OCI-LY7 (cell line): Measurements from ENCODE around the gene HLA-DMB. TPM values are rescaled to one million over a fixed set of nuclear protein-coding genes. Genes with fewer than 3 reads are reported as not detected.

ENCODE experiments used
- BruUV-seq: library from RNA; stranded (reverse); fragments of 400-500 nt; replicated peaks from 2 replicates; lab custom pipeline; 2021; lab: Mats Ljungman, UMichigan
- CTCF ChIA-PET: fragments of 300-600 bp; sonication (Branson Sonifier 250); formaldehyde crosslinking; loops from one replicate; lab custom pipeline; 2022; ENCODE audit warnings: antibody characterized with exemption; ENCODE audit not compliant: unreplicated experiment; lab: Charles Lee
- POLR2A ChIA-PET: fragments of 300-600 bp; sonication (Branson Sonifier 250); formaldehyde crosslinking; loops from one replicate; lab custom pipeline; 2022; ENCODE audit warnings: antibody characterized with exemption; lab: Charles Lee
- DNase-seq: peaks from one replicate; pipeline ENCODE4 v3.0.0-alpha.2; 2015; ENCODE audit warnings: low spot score
- H2AFZ ChIP-seq: fragments of 200-600 bp; sonication (generic), shearing (Covaris generic); 2 replicates; pipeline ENCODE4 v1.6.1; 2014; ENCODE audit warnings: mild to moderate bottlenecking, antibody characterized with exemption, low read length, moderate library complexity
- H3K27ac ChIP-seq: fragments of 200-600 bp; sonication (generic); 2 replicates; pipeline ENCODE4 v1.5.1; 2014; ENCODE audit warnings: mixed run types, low read depth, mild to moderate bottlenecking, moderate library complexity, low read length, inconsistent platforms; ENCODE audit not compliant: poor library complexity, severe bottlenecking
- H3K36me3 ChIP-seq: fragments of 200-600 bp; sonication (generic); 2 replicates; pipeline ENCODE4 v1.6.1; 2014; ENCODE audit warnings: mild to moderate bottlenecking, antibody characterized with exemption, low read length, moderate library complexity, mixed read lengths; ENCODE audit not compliant: insufficient read depth
- H3K4me1 ChIP-seq: fragments of 200-600 bp; sonication (generic); 2 replicates; pipeline ENCODE4 v1.5.1; 2014; ENCODE audit warnings: mild to moderate bottlenecking, low read length; ENCODE audit not compliant: insufficient read depth, poor library complexity, severe bottlenecking
- H3K4me2 ChIP-seq: fragments of 200-600 bp; sonication (generic); 2 replicates; pipeline ENCODE4 v1.6.1; 2014; ENCODE audit warnings: mild to moderate bottlenecking, low read length
- H3K4me3 ChIP-seq: fragments of 200-600 bp; sonication (generic); 2 replicates; pipeline ENCODE4 v1.5.1; 2014; ENCODE audit warnings: mild to moderate bottlenecking, low read depth, low read length; ENCODE audit not compliant: poor library complexity, severe bottlenecking
- H3K79me2 ChIP-seq: fragments of 200-600 bp; sonication (generic); 2 replicates; pipeline ENCODE4 v1.6.1; 2016; ENCODE audit warnings: low read depth, mild to moderate bottlenecking, low read length, moderate library complexity, mixed read lengths; ENCODE audit not compliant: insufficient read depth
- H3K9me2 ChIP-seq: fragments of 200-600 bp; sonication (generic); 2 replicates; pipeline ENCODE4 v1.6.1; 2016; ENCODE audit warnings: mild to moderate bottlenecking, low read length, mixed read lengths; ENCODE audit not compliant: insufficient read depth
- H3K9me3 ChIP-seq: fragments of 200-600 bp; sonication (generic); 2 replicates; pipeline ENCODE4 v1.6.1; 2014; ENCODE audit warnings: mild to moderate bottlenecking, mixed run types, low read length, mixed read lengths
- H4K20me1 ChIP-seq: fragments of 200-600 bp; sonication (generic); 2 replicates; pipeline ENCODE4 v1.6.1; 2014; ENCODE audit warnings: mild to moderate bottlenecking, antibody characterized with exemption, low read length, moderate library complexity, mixed read lengths; ENCODE audit not compliant: insufficient read depth
- EZH2phosphoT487 ChIP-seq: fragments of 200-600 bp; sonication (generic); IDR thresholded peaks from 2 replicates; pipeline ENCODE4 v1.6.1; 2018; ENCODE audit warnings: low read depth, borderline replicate concordance, mild to moderate bottlenecking, mixed run types, antibody characterized with exemption, low read length, moderate library complexity, mixed read lengths
- intact Hi-C: fragments of 100-400 bp; cut with micrococcal nuclease; formaldehyde crosslinking; loops from one replicate; pipeline ENCODE4 v1.10.0; 2022; ENCODE audit not compliant: unreplicated experiment
- total RNA-seq, 2 experiments: library from RNA; depleted of rRNA in 1 of 2; stranded (reverse); fragments of >200 nt in 1 of 2; shearing (Covaris generic) in 1 of 2; gene quantifications; 2 replicates each; pipeline ENCODE4 v1.2.3, GENCODE V29; 2014 to 2022
- TF ChIP-seq, protein P1 (sequence below): fragments of 200-600 bp; sonication (generic); conservative IDR thresholded peaks from 2 replicates; pipeline ENCODE4 v1.5.1; 2014; ENCODE audit warnings: mild to moderate bottlenecking, antibody characterized with exemption, low read length, moderate library complexity, mixed read lengths

The HLA-DMB gene
- total RNA-seq, 2 experiments from 2014 or later = 78.5 to 85.1 TPM

GRCh38 chr6:32947552-32948465 is 7.0 kb upstream of the HLA-DMB start:
- intact Hi-C loops = loop anchor here (1.0 to 2.0 kb wide), 4 partner anchors 15 to 109 kb away; partner anchors contain the start of gene TAP2

GRCh38 chr6:32946893-32947292 is 6.1 kb upstream of the HLA-DMB start:
- Histone ChIP-seq H3K4me2 (peak overlapping the region; percentile 95), H3K9me3 (peaks cover 11% of the 10 kb centered on the region; the same call in 1 of the 2 replicates), H2AFZ (no peak overlapping the region), H4K20me1 (no peaks in the 10 kb centered on the region), H3K79me2 (peaks cover 72% of the 10 kb centered on the region), H3K4me1 (peaks cover 93% of the 10 kb centered on the region), H3K36me3 (peaks cover 46% of the 10 kb centered on the region), H3K27ac (peak overlapping the region; percentile 99), H3K9me2 (no peaks in the 10 kb centered on the region), H3K4me3 (peak overlapping the region; percentile 75)
- ChIA-PET POLR2A (interaction anchor here (0.5 to 2.3 kb wide), 4 partner anchors 22 to 53 kb away, joined by 3 to 14 read pairs (median 6); partner anchors contain the start of gene BRD2), CTCF (interaction anchor here (1.4 to 1.9 kb wide), 2 partner anchors 36 to 38 kb away, joined by 3 to 7 read pairs; no protein-coding TSS in a partner anchor)
- TF ChIP-seq, protein P1, sequence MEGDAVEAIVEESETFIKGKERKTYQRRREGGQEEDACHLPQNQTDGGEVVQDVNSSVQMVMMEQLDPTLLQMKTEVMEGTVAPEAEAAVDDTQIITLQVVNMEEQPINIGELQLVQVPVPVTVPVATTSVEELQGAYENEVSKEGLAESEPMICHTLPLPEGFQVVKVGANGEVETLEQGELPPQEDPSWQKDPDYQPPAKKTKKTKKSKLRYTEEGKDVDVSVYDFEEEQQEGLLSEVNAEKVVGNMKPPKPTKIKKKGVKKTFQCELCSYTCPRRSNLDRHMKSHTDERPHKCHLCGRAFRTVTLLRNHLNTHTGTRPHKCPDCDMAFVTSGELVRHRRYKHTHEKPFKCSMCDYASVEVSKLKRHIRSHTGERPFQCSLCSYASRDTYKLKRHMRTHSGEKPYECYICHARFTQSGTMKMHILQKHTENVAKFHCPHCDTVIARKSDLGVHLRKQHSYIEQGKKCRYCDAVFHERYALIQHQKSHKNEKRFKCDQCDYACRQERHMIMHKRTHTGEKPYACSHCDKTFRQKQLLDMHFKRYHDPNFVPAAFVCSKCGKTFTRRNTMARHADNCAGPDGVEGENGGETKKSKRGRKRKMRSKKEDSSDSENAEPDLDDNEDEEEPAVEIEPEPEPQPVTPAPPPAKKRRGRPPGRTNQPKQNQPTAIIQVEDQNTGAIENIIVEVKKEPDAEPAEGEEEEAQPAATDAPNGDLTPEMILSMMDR = no peak
- no peak for TF ChIP-seq EZH2phosphoT487
- no TSS peak for BruUV-seq
- DNase-seq = no peak
- intact Hi-C loops = loop anchor here (1.0 kb wide), 1 partner anchor 62 kb away; no protein-coding TSS in a partner anchor

More at GRCh38 chr6:32947552-32948465, 7.0 kb upstream of the HLA-DMB start:
- POLR2A ChIA-PET = interaction anchor here (0.5 to 2.3 kb wide), 10 partner anchors 8 to 88 kb away, joined by 3 to 14 read pairs (median 4); partner anchors contain the start of gene BRD2
- H2AFZ ChIP-seq = no peak overlapping the region; the same call in 1 of the 2 replicates
- H4K20me1 ChIP-seq = no peaks in the 10 kb centered on the region
- H3K36me3 ChIP-seq = peaks cover 46% of the 10 kb centered on the region
- peak overlapping the region; percentile 75 for H3K4me3 ChIP-seq
- TF ChIP-seq, protein P1 = peak; percentile 97
- no peak for TF ChIP-seq EZH2phosphoT487
- peaks cover 74% of the 10 kb centered on the region for H3K79me2 ChIP-seq
- peak overlapping the region; percentile 99 for H3K27ac ChIP-seq
- no peaks in the 10 kb centered on the region for H3K9me2 ChIP-seq
- peak; percentile 73 for DNase-seq
- peaks cover 84% of the 10 kb centered on the region for H3K4me1 ChIP-seq
- CTCF ChIA-PET = interaction anchor here (0.8 to 1.9 kb wide), 6 partner anchors 14 to 103 kb away, joined by 3 to 8 read pairs (median 4); no protein-coding TSS in a partner anchor
- H3K4me2 ChIP-seq = peak overlapping the region; percentile 95
- BruUV-seq = no TSS peak
- H3K9me3 ChIP-seq = peaks cover 11% of the 10 kb centered on the region; the same call in 1 of the 2 replicates
